ENCODE measurements around the gene FAM120A. TPM values are rescaled to one million over a fixed set of nuclear protein-coding genes. Genes with fewer than 3 reads are reported as not detected.

FAM120A gene
- total and polyA plus RNA-seq, 2 of the 13 experiments (the other 11 are each of a cell fraction or from before 2014, with no cell fraction given): 41.3 to 44.4 TPM

DNA sequence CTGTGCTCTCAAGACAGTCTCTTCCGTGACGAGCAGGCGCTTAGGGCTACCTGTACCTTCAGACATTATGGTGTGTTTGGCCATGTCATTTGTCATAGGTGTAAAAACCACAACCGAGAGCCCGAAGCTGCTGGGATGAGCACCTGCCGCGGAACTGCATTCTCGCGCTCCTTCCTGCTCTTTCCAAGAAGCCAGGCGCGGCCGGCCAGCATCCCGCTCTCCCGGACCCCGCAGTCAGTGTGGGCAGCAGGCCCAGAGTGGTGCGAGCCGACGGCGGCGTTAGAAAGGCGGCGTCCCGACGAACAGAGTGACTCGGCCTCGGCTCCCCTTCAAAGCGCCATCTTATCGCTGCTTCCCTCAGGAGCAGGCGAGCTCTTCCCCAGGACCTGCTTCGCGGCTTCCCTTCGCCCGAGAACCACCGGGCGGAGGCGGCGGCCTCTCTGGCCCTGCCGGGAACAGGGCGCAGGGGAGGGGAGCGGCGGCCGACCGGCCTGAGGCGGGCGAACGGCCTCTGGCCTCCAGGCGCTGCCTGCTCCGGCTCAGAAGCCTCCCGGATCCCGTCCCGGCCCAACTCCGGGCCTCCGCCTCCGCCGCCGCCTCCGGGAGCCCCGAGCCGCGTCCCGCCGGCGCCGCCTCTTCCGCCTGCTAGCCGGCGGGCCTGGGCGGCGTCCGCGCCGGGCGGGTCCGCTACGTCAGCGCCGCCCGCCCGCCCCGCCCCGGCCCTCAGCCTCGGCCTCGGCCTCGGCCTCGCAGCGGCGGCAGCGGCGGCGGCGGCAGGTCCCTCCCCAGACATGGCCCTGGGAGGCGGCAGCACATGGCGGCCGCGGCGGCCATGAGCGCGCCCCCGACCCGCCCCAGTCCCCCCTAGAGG lies at the start of gene FAM120A (continued):
- TF ChIP-seq RFXAP (CRISPR knock-in tag; IDR thresholded peaks at IDR 0.05; ENCODE audit: borderline replicate concordance) (0 out of 2 replicates have a peak, but pooled peaks have one; percentile 52), MYC (CRISPR knock-in tag; IDR thresholded peaks at IDR 0.05; ENCODE audit: borderline replicate concordance) (peak; percentile 57), ZFY (CRISPR knock-in tag; IDR thresholded peaks at IDR 0.05) (peak; percentile 89), ZNF570 (CRISPR knock-in tag; IDR thresholded peaks at IDR 0.05; ENCODE audit: borderline replicate concordance) (no peak), SRY (CRISPR knock-in tag; IDR thresholded peaks at IDR 0.05) (no peak), ZNF317 (CRISPR knock-in tag; IDR thresholded peaks at IDR 0.05) (no peak), ZNF446 (CRISPR knock-in tag; IDR thresholded peaks at IDR 0.05) (peak; percentile 49), ESRRA (CRISPR knock-in tag; IDR thresholded peaks at IDR 0.05; ENCODE audit: low read depth) (no peak), ZNF879 (CRISPR knock-in tag; IDR thresholded peaks at IDR 0.05) (no peak), SNAPC2 (CRISPR knock-in tag; IDR thresholded peaks at IDR 0.05) (no peak), SIX1 (CRISPR knock-in tag; IDR thresholded peaks at IDR 0.05; ENCODE audit: borderline replicate concordance) (no peak), ZNF775 (CRISPR knock-in tag; IDR thresholded peaks at IDR 0.05; ENCODE audit: borderline replicate concordance) (no peak), LCORL (IDR thresholded peaks at IDR 0.05) (no peak), LCORL (CRISPR knock-in tag; IDR thresholded peaks at IDR 0.05) (no peak), ZNF234 (CRISPR knock-in tag; conservative IDR thresholded peaks at IDR 0.05) (peak; percentile 72; the same call in 1 of the 2 replicates), KAT2B (IDR thresholded peaks at IDR 0.05; ENCODE audit: borderline replicate concordance, low read depth, low read length) (no peak), ATF7-NPFF (CRISPR knock-in tag; IDR thresholded peaks at IDR 0.05; ENCODE audit: low read depth) (peak; percentile 68), CAMTA2 (CRISPR knock-in tag; IDR thresholded peaks at IDR 0.05; ENCODE audit: borderline replicate concordance) (no peak), NCOR1 (IDR thresholded peaks at IDR 0.05; ENCODE audit: borderline replicate concordance, low read length) (no peak), ZMYM3 (CRISPR knock-in tag; IDR thresholded peaks at IDR 0.05) (no peak), KLF9 (CRISPR knock-in tag; IDR thresholded peaks at IDR 0.05; ENCODE audit: low read depth) (peak; percentile 42; the same call in 1 of the 2 replicates), ARNTL (CRISPR knock-in tag; IDR thresholded peaks at IDR 0.05) (0 out of 2 replicates have a peak, but pooled peaks have one; percentile 19), ZNF569 (CRISPR knock-in tag; IDR thresholded peaks at IDR 0.05; ENCODE audit: borderline replicate concordance) (no peak), MLX (CRISPR knock-in tag; IDR thresholded peaks at IDR 0.05) (no peak)
- TF ChIP-seq, protein P1, sequence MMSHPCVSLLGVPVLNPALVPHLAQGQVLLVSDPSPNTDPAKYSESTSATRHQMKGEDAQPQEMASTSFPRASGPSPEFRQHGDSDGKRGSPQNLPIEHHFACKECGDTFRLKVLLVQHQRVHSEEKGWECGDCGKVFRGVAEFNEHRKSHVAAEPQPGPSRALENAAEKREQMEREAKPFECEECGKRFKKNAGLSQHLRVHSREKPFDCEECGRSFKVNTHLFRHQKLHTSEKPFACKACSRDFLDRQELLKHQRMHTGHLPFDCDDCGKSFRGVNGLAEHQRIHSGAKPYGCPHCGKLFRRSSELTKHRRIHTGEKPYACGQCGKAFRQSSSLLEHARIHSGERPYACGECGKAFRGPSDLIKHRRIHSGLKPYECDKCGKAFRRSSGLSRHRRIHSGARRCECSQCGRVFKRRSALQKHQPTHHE (CRISPR knock-in tag; IDR thresholded peaks at IDR 0.05; ENCODE audit: borderline replicate concordance): no peak
- TF ChIP-seq, protein P2, sequence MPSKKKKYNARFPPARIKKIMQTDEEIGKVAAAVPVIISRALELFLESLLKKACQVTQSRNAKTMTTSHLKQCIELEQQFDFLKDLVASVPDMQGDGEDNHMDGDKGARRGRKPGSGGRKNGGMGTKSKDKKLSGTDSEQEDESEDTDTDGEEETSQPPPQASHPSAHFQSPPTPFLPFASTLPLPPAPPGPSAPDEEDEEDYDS (CRISPR knock-in tag; IDR thresholded peaks at IDR 0.05): no peak

Data from HepG2 (cell line).